SH-SY5Y (cell line): ENCODE data around the gene PHLDB1.

Experiments used
- GATA2 ChIP-seq: IDR thresholded peaks from 2 replicates; pipeline ENCODE4 v1.6.1; 2011; ENCODE audit warnings: mild to moderate bottlenecking, low read depth, low read length
- GATA3 ChIP-seq: IDR thresholded peaks from 2 replicates; pipeline ENCODE4 v1.6.1; 2011; ENCODE audit warnings: low read depth, mild to moderate bottlenecking, low read length, moderate library complexity

DNA sequence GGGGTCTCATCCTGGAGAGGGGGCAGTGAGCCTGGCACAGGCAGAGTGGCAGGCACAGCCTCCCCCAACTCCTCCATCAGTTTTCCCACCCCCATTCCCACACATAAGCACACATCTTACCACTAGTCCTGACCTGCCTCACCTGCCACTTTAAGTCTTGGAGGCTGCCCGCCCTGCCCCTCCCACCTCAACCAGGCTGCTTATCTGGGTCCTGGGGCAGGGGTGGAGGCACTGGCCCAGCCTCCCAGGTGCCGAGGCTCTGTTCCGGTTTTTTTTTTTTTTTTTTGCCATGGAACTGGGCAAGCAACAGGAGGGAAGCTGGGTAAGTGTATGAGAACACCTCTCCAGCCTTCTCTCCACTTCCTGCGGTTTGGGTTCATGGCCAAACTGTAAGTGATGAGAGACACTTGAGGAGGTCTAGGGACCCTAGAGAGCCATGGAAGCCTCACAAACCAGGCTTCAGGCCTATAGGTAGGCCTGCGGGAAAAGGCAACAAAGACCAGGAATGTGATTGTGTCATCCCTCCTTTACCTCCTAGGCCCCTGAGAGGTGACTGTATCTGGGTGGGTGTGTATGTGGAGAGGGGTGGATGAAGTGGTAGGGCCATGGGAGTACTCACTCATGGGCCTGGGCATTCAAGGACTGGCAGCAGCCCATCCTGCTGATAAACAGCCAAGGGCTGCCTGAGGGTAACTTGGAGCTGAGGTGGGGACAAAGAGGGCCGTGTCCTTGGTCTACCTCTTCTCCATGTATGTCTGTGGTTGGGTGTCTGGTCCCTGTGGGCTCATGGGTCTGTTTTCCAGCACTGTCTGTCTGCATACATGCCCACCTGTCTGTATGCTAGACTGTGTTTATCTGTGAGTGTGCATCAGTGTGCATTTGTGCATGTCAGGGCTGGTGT lies 22.6 kb downstream of the PHLDB1 start:
- TF ChIP-seq GATA2 (no peak), GATA3 (no peak)
